ENCODE results near the gene XRN2. TPM values are rescaled to one million over a fixed set of nuclear protein-coding genes. Genes with fewer than 3 reads are reported as not detected.

Gene XRN2
- polyA plus RNA-seq, 1 experiment: 120 TPM

- ChIA-PET CTCF (no interaction called here), POLR2A (no interaction called here)
- TF ChIP-seq CTCF (IDR thresholded peaks at IDR 0.05; ENCODE audit: low read depth, low read length): no peak
- no peak for DNase-seq (ENCODE audit: low read depth, low spot score)
- Histone ChIP-seq H3K27ac (ENCODE audit: low read depth, low read length) (no peak overlapping the region), H3K9me3 (ENCODE audit: control insufficient read depth, insufficient read depth, low read length) (no peaks in the 10 kb centered on the region), H3K27me3 (ENCODE audit: control insufficient read depth, insufficient read depth, low read length) (peaks cover 7% of the 10 kb centered on the region), H3K4me3 (ENCODE audit: low read depth, low read length) (no peak overlapping the region)
Observed at GRCh38 chr20:21265261-21266190, 37.6 kb upstream of the XRN2 start.

- TF ChIP-seq CTCF (IDR thresholded peaks at IDR 0.05; ENCODE audit: low read depth, low read length): no peak
- H3K9me3 ChIP-seq (ENCODE audit: control insufficient read depth, insufficient read depth, low read length): no peaks in the 10 kb centered on the region
- H3K4me3 ChIP-seq (ENCODE audit: low read depth, low read length): no peak overlapping the region
- H3K27me3 ChIP-seq (ENCODE audit: control insufficient read depth, insufficient read depth, low read length): peaks cover 7% of the 10 kb centered on the region
- no peak for DNase-seq (ENCODE audit: low read depth, low spot score)
- ChIA-PET CTCF (no interaction called here), POLR2A (no interaction called here)
- H3K27ac ChIP-seq (ENCODE audit: low read depth, low read length): no peak overlapping the region
Observed at GRCh38 chr20:21266191-21266536, 37.0 kb upstream of the XRN2 start.

- H3K27ac ChIP-seq (ENCODE audit: low read depth, low read length): no peak overlapping the region
- CTCF ChIA-PET: no interaction called here
- no peak for TF ChIP-seq CTCF (IDR thresholded peaks at IDR 0.05; ENCODE audit: low read depth, low read length)
Observed at GRCh38 chr20:21269772-21270171, 33.4 kb upstream of the XRN2 start.

GRCh38 chr20:21270806-21271205 lies 32.3 kb upstream of the XRN2 start:
- no peak for TF ChIP-seq CTCF (IDR thresholded peaks at IDR 0.05; ENCODE audit: low read depth, low read length)
- Histone ChIP-seq H3K9me3 (ENCODE audit: control insufficient read depth, insufficient read depth, low read length) (no peaks in the 10 kb centered on the region), H3K27me3 (ENCODE audit: control insufficient read depth, insufficient read depth, low read length) (peaks cover 7% of the 10 kb centered on the region), H3K4me3 (ENCODE audit: low read depth, low read length) (no peak overlapping the region), H3K27ac (ENCODE audit: low read depth, low read length) (no peak overlapping the region)
- ChIA-PET CTCF (no interaction called here), POLR2A (no interaction called here)
- DNase-seq (ENCODE audit: low read depth, low spot score): no peak

More at GRCh38 chr20:21269772-21270171, 33.4 kb upstream of the XRN2 start:
- peaks cover 7% of the 10 kb centered on the region for H3K27me3 ChIP-seq (ENCODE audit: control insufficient read depth, insufficient read depth, low read length)
- no peaks in the 10 kb centered on the region for H3K9me3 ChIP-seq (ENCODE audit: control insufficient read depth, insufficient read depth, low read length)
- no peak overlapping the region for H3K4me3 ChIP-seq (ENCODE audit: low read depth, low read length)
- POLR2A ChIA-PET: no interaction called here
- no peak for DNase-seq (ENCODE audit: low read depth, low spot score)

GRCh38 chr20:21272279-21272678 lies 30.9 kb upstream of the XRN2 start:
- Histone ChIP-seq H3K4me3 (ENCODE audit: low read depth, low read length) (no peak overlapping the region), H3K27ac (ENCODE audit: low read depth, low read length) (no peak overlapping the region), H3K27me3 (ENCODE audit: control insufficient read depth, insufficient read depth, low read length) (peaks cover 7% of the 10 kb centered on the region), H3K9me3 (ENCODE audit: control insufficient read depth, insufficient read depth, low read length) (no peaks in the 10 kb centered on the region)
- POLR2A ChIA-PET: no interaction called here
- no peak for TF ChIP-seq CTCF (IDR thresholded peaks at IDR 0.05; ENCODE audit: low read depth, low read length)
- DNase-seq (ENCODE audit: low read depth, low spot score): no peak
- CTCF ChIA-PET: no interaction called here

Data from AG04450 (cell line).